Measurements from ENCODE around the gene CAP2. TPM values are rescaled to one million over a fixed set of nuclear protein-coding genes. Genes with fewer than 3 reads are reported as not detected.

Gene CAP2
- total and polyA plus RNA-seq, 2 donors (not counting 1 experiment from before 2014, with no cell fraction given): 8.6 to 38.1 TPM

DNA sequence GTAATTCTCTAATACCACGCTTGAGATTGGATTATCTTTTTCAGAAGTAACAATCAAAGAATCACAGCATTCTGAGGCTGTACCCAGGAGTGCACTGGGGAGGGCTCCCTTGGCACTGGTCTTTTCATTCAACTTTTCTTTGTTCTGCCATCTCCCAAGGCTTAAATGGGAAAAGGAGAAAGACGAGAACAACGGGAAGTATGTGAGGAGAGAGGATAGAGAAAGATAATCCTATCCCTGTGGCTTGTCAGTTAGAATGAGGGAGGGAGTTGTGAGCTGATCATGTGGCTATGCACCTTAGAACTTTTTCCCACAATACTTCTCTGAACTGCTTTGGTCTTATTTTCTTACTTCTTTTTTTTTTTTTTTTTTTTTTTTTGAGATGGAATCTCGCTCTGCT is 83.1 kb downstream of the CAP2 start:
- Histone ChIP-seq H3K79me2 (ENCODE audit: control insufficient read depth, insufficient read depth, low read length) (no peaks in the 10 kb centered on the region), H3K27ac (ENCODE audit: insufficient read depth, low read length) (no peak overlapping the region), H3K9ac (ENCODE audit: insufficient read depth, low read length) (no peak overlapping the region), H3K9me3 (ENCODE audit: control insufficient read depth, insufficient read depth, low read depth, low read length) (no peaks in the 10 kb centered on the region), H2AFZ (ENCODE audit: low read length) (no peak overlapping the region), H3K27me3 (ENCODE audit: control insufficient read depth, insufficient read depth, low read length) (no peaks in the 10 kb centered on the region), H3K36me3 (ENCODE audit: control insufficient read depth, insufficient read depth, low read length) (no peaks in the 10 kb centered on the region), H3K4me1 (ENCODE audit: control insufficient read depth, extremely low read depth, insufficient read depth, low read length) (no peaks in the 10 kb centered on the region), H3K4me2 (ENCODE audit: extremely low read depth, insufficient read depth, low read length) (no peak overlapping the region), H3K4me3 (replicated peaks in 1 of 4; ENCODE audit: control extremely low read depth in 1 of 4, insufficient read depth in 1 of 4, low read depth in 3 of 4, low read length in 4 of 4) (no peak overlapping the region), H4K20me1 (ENCODE audit: control insufficient read depth, extremely low read depth, insufficient read depth, low read length) (no peaks in the 10 kb centered on the region)
- TF ChIP-seq EZH2 (IDR thresholded peaks at IDR 0.05; ENCODE audit: low read length, missing control alignments) (no peak), CTCF (conservative IDR thresholded peaks at IDR 0.05 in 1 of 2, IDR thresholded peaks at IDR 0.05 in 1 of 2; ENCODE audit: low read depth in 1 of 2, low read length in 2 of 2) (no peak)
- DNase-seq (ENCODE audit: low read depth in 2 of 2): no peak

DNA sequence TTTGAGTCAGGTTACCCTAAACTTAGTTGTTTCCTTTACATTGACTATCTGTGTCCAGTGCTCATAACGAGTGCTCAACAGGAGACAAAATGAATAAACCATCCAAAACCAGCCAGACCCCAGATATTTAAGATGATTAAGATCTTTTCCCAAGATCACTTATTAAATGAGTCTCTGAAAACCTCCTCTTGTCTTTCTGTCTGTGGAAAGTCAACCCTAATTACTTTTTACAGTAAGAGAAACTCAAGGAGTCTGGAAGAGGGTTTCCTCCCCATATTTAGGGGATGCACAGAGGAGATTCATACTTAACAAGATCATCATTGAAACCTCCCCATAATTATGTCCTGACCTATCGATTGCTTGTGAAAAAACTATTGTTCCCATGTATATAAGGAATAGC is 84.0 kb downstream of the CAP2 start:
- no peak for DNase-seq (ENCODE audit: low read depth in 2 of 2)
- Histone ChIP-seq H3K27me3 (ENCODE audit: control insufficient read depth, insufficient read depth, low read length) (no peaks in the 10 kb centered on the region), H3K4me3 (replicated peaks in 1 of 4; ENCODE audit: control extremely low read depth in 1 of 4, insufficient read depth in 1 of 4, low read depth in 3 of 4, low read length in 4 of 4) (no peak overlapping the region), H3K4me1 (ENCODE audit: control insufficient read depth, extremely low read depth, insufficient read depth, low read length) (no peaks in the 10 kb centered on the region), H3K36me3 (ENCODE audit: control insufficient read depth, insufficient read depth, low read length) (no peaks in the 10 kb centered on the region), H3K79me2 (ENCODE audit: control insufficient read depth, insufficient read depth, low read length) (no peaks in the 10 kb centered on the region), H2AFZ (ENCODE audit: low read length) (no peak overlapping the region), H3K27ac (ENCODE audit: insufficient read depth, low read length) (no peak overlapping the region), H3K9ac (ENCODE audit: insufficient read depth, low read length) (no peak overlapping the region), H4K20me1 (ENCODE audit: control insufficient read depth, extremely low read depth, insufficient read depth, low read length) (no peaks in the 10 kb centered on the region), H3K4me2 (ENCODE audit: extremely low read depth, insufficient read depth, low read length) (no peak overlapping the region), H3K9me3 (ENCODE audit: control insufficient read depth, insufficient read depth, low read depth, low read length) (no peaks in the 10 kb centered on the region)
- TF ChIP-seq CTCF (conservative IDR thresholded peaks at IDR 0.05 in 1 of 2, IDR thresholded peaks at IDR 0.05 in 1 of 2; ENCODE audit: low read depth in 1 of 2, low read length in 2 of 2) (no peak), EZH2 (IDR thresholded peaks at IDR 0.05; ENCODE audit: low read length, missing control alignments) (no peak)

DNA sequence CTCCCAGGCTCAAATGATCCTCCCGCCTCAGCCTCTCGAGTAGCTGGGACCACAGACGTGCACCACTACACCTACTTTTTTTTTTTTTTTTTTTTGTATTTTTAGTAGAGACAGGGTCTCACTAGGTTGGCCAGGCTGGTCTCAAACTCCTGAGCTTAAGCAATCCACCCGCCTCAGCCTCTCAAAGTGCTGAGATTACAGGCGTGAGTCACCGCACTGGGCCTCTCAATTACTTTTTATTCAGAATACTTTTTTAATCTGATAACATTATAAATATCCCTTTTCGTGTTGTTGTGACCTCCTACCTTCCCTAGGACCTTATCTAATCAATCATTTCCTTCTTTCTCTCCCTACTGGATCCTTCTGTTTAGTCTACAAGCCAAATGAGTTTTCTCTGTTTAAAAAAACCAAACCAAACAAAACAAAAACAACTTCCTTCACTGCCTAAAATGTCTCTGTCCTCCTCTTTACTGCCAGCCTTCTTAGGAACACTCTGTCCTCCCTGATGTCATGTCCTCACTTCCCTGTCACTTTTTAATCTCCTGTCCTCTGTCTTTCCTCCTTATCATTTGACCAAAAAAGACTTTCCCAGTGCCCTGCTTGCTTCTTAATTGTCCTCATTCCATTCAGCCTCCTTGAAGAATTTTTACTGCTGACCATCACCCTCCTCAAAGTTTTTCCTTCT is 85.0 kb downstream of the CAP2 start:
- TF ChIP-seq CTCF (conservative IDR thresholded peaks at IDR 0.05 in 1 of 2, IDR thresholded peaks at IDR 0.05 in 1 of 2; ENCODE audit: low read depth in 1 of 2, low read length in 2 of 2) (no peak), EZH2 (IDR thresholded peaks at IDR 0.05; ENCODE audit: low read length, missing control alignments) (no peak)
- Histone ChIP-seq H3K4me2 (ENCODE audit: extremely low read depth, insufficient read depth, low read length) (no peak overlapping the region), H3K4me3 (replicated peaks in 1 of 4; ENCODE audit: control extremely low read depth in 1 of 4, insufficient read depth in 1 of 4, low read depth in 3 of 4, low read length in 4 of 4) (no peak overlapping the region), H3K9me3 (ENCODE audit: control insufficient read depth, insufficient read depth, low read depth, low read length) (no peaks in the 10 kb centered on the region), H3K79me2 (ENCODE audit: control insufficient read depth, insufficient read depth, low read length) (no peaks in the 10 kb centered on the region), H3K27me3 (ENCODE audit: control insufficient read depth, insufficient read depth, low read length) (no peaks in the 10 kb centered on the region), H3K4me1 (ENCODE audit: control insufficient read depth, extremely low read depth, insufficient read depth, low read length) (no peaks in the 10 kb centered on the region), H2AFZ (ENCODE audit: low read length) (no peak overlapping the region), H3K27ac (ENCODE audit: insufficient read depth, low read length) (no peak overlapping the region), H3K36me3 (ENCODE audit: control insufficient read depth, insufficient read depth, low read length) (no peaks in the 10 kb centered on the region), H4K20me1 (ENCODE audit: control insufficient read depth, extremely low read depth, insufficient read depth, low read length) (no peaks in the 10 kb centered on the region), H3K9ac (ENCODE audit: insufficient read depth, low read length) (no peak overlapping the region)
- DNase-seq (ENCODE audit: low read depth in 2 of 2): no peak
